IMR-90 (cell line): ENCODE data around the gene ALDH18A1. TPM values are rescaled to one million over a fixed set of nuclear protein-coding genes. Genes with fewer than 3 reads are reported as not detected.

Experiments
- ATAC-seq: fragments of 200-7000 bp; cut with Tn5 transposase; 2 replicates; pipeline ENCODE4 v1.9.1; 2020; ENCODE audit warnings: low read depth, mild to moderate bottlenecking, moderate library complexity
- BruUV-seq: library from RNA; stranded (reverse); fragments of 400-500 nt; replicated peaks from 2 replicates; lab custom pipeline; 2021; lab: Mats Ljungman, UMichigan
- CTCF ChIA-PET: fragments of 300-600 bp; formaldehyde crosslinking; extraction: SDS; loops from one replicate; lab custom pipeline; 2021; ENCODE audit warnings: antibody characterized with exemption; lab: Yijun Ruan, JAX
- POLR2A ChIA-PET: fragments of 300-600 bp; sonication (Branson Sonifier 250); formaldehyde crosslinking; loops from one replicate; lab custom pipeline; 2022; ENCODE audit warnings: antibody characterized with exemption; ENCODE audit not compliant: unreplicated experiment; lab: Charles Lee
- DNase-seq: peaks from one replicate; pipeline ENCODE4 v3.0.0; 2013
- H2AFZ ChIP-seq: replicated peaks from 2 replicates; pipeline ENCODE3; 2013; ENCODE audit warnings: low read length, mild to moderate bottlenecking; ENCODE audit not compliant: poor library complexity
- H2AK5ac ChIP-seq: 2 replicates; pipeline ENCODE4 v1.6.1; 2013; ENCODE audit warnings: low read depth, low read length, inconsistent platforms
- H2AK9ac ChIP-seq: replicated peaks from 2 replicates; pipeline ENCODE3; 2013; ENCODE audit warnings: mild to moderate bottlenecking, low read depth, low read length, moderate library complexity; ENCODE audit not compliant: poor library complexity
- H2BK120ac ChIP-seq: 2 replicates; pipeline ENCODE4 v1.6.1; 2013; ENCODE audit warnings: low read depth, low read length, inconsistent platforms
- H2BK15ac ChIP-seq: 3 replicates; pipeline ENCODE4 v1.6.1; 2013; ENCODE audit warnings: low read depth, low read length, inconsistent platforms
- H2BK20ac ChIP-seq: 2 replicates; pipeline ENCODE4 v1.6.1; 2013; ENCODE audit warnings: low read depth, mild to moderate bottlenecking, inconsistent platforms, low read length, moderate library complexity
- H2BK5ac ChIP-seq: 2 replicates; pipeline ENCODE4 v1.6.1; 2013; ENCODE audit warnings: mild to moderate bottlenecking, low read depth, low read length, inconsistent platforms; ENCODE audit not compliant: poor library complexity, severe bottlenecking
- H3K14ac ChIP-seq: replicated peaks from 2 replicates; pipeline ENCODE4 v1.6.1; 2013; ENCODE audit warnings: low read depth, low read length, inconsistent platforms
- H3K18ac ChIP-seq: 2 replicates; pipeline ENCODE4 v1.6.1; 2013; ENCODE audit warnings: low read depth, low read length, control low read depth
- H3K23ac ChIP-seq: 2 replicates; pipeline ENCODE4 v1.6.1; 2013; ENCODE audit warnings: low read depth, low read length, inconsistent platforms
- H3K27ac ChIP-seq: 2 replicates; pipeline ENCODE4 v1.5.1; 2013; ENCODE audit warnings: mild to moderate bottlenecking, control low read depth, low read length; ENCODE audit not compliant: insufficient read depth
- H3K27me3 ChIP-seq: 2 replicates; pipeline ENCODE4 v1.6.1; 2013; ENCODE audit warnings: low read length; ENCODE audit not compliant: control insufficient read depth, insufficient read depth
- H3K36me3 ChIP-seq: 2 replicates; pipeline ENCODE4 v1.6.1; 2013; ENCODE audit warnings: low read length, mixed read lengths; ENCODE audit not compliant: control insufficient read depth, insufficient read depth
- H3K4ac ChIP-seq: 2 replicates; pipeline ENCODE4 v1.6.1; 2013; ENCODE audit warnings: low read depth, low read length, inconsistent platforms
- H3K4me1 ChIP-seq: 2 replicates; pipeline ENCODE4 v1.6.1; 2013; ENCODE audit warnings: low read length, mixed read lengths; ENCODE audit not compliant: control insufficient read depth, insufficient read depth
- H3K4me2 ChIP-seq: 2 replicates; pipeline ENCODE4 v1.6.1; 2013; ENCODE audit warnings: low read depth, mild to moderate bottlenecking, control low read depth, low read length, moderate library complexity
- H3K4me3 ChIP-seq: 2 replicates; pipeline ENCODE4 v1.5.1; 2013; ENCODE audit warnings: low read depth, mild to moderate bottlenecking, control low read depth, low read length, moderate library complexity; ENCODE audit not compliant: insufficient read depth
- H3K56ac ChIP-seq: 2 replicates; pipeline ENCODE4 v1.6.1; 2013; ENCODE audit warnings: low read length, inconsistent platforms; ENCODE audit not compliant: insufficient read depth; ENCODE audit errors: extremely low read depth
- H3K79me1 ChIP-seq, 2 experiments: 2 replicates each; pipeline ENCODE4 v1.6.1; 2013; ENCODE audit warnings: low read length in 2 of 2, inconsistent platforms in 1 of 2, low read depth in 1 of 2
- H3K9ac ChIP-seq: 2 replicates; pipeline ENCODE4 v1.6.1; 2013; ENCODE audit warnings: low read depth, low read length, control low read depth
- H3K9me1 ChIP-seq: 2 replicates; pipeline ENCODE4 v1.6.1; 2013; ENCODE audit warnings: low read length, inconsistent platforms; ENCODE audit not compliant: insufficient read depth
- H3K9me3 ChIP-seq: 2 replicates; pipeline ENCODE4 v1.6.1; 2013; ENCODE audit warnings: low read length; ENCODE audit not compliant: control insufficient read depth, insufficient read depth
- H4K20me1 ChIP-seq: 2 replicates; pipeline ENCODE4 v1.6.1; 2013; ENCODE audit warnings: low read length, inconsistent platforms; ENCODE audit not compliant: insufficient read depth
- H4K5ac ChIP-seq: 2 replicates; pipeline ENCODE4 v1.6.1; 2013; ENCODE audit warnings: mild to moderate bottlenecking, low read depth, low read length, control low read depth
- H4K8ac ChIP-seq, 2 experiments: 2 replicates each; pipeline ENCODE4 v1.6.1; 2013; ENCODE audit warnings: low read depth in 2 of 2, low read length in 2 of 2, control low read depth in 1 of 2, inconsistent platforms in 1 of 2
- H4K91ac ChIP-seq: 2 replicates; pipeline ENCODE4 v1.6.1; 2013; ENCODE audit warnings: low read depth, low read length, inconsistent platforms; ENCODE audit not compliant: insufficient read depth
- BHLHE40 ChIP-seq: fragments of 150-350 bp; IDR thresholded peaks from 2 replicates; pipeline ENCODE4 v1.6.1; 2016; ENCODE audit warnings: mild to moderate bottlenecking, low read depth, low read length
- CEBPB ChIP-seq: IDR thresholded peaks from 2 replicates; pipeline ENCODE4 v1.6.1; 2012; ENCODE audit warnings: low read depth, low read length, improper control_type of control experiment
- CHD1 ChIP-seq: IDR thresholded peaks from 2 replicates; pipeline ENCODE4 v1.6.1; 2012; ENCODE audit warnings: low read depth, low read length, improper control_type of control experiment
- FOS ChIP-seq: fragments of 150-350 bp; IDR thresholded peaks from 2 replicates; pipeline ENCODE4 v1.6.1; 2016; ENCODE audit warnings: low read depth, low read length
- MAFK ChIP-seq: IDR thresholded peaks from 2 replicates; pipeline ENCODE4 v1.6.1; 2012; ENCODE audit warnings: low read depth, low read length, improper control_type of control experiment
- MAZ ChIP-seq: IDR thresholded peaks from 2 replicates; pipeline ENCODE4 v1.6.1; 2012; ENCODE audit warnings: low read depth, mild to moderate bottlenecking, low read length, improper control_type of control experiment, moderate library complexity, borderline replicate concordance
- MXI1 ChIP-seq: IDR thresholded peaks from 2 replicates; pipeline ENCODE4 v1.6.1; 2012; ENCODE audit warnings: low read depth, mild to moderate bottlenecking, low read length, moderate library complexity, borderline replicate concordance
- POLR2A ChIP-seq: IDR thresholded peaks from 2 replicates; pipeline ENCODE4 v1.6.1; 2012; ENCODE audit warnings: mild to moderate bottlenecking, low read depth, low read length
- RAD21 ChIP-seq: IDR thresholded peaks from 2 replicates; pipeline ENCODE4 v1.6.1; 2012; ENCODE audit warnings: low read length, improper control_type of control experiment
- SMC3 ChIP-seq: fragments of 150-350 bp; IDR thresholded peaks from 2 replicates; pipeline ENCODE4 v1.6.1; 2016; ENCODE audit warnings: low read depth, mild to moderate bottlenecking, antibody characterized with exemption, low read length, moderate library complexity
- WGBS, 2 experiments: methylation state at CpG; one replicate each; pipeline versions ENCODE4 v1.1.5 to v1.1.7; 2013; ENCODE audit warnings: missing lambda C conversion rate in 2 of 2; ENCODE audit not compliant: insufficient read length in 1 of 2; ENCODE audit errors: extremely low coverage in 2 of 2; 5-methylcytosine and 5-hydroxymethylcytosine counted together
- dilution Hi-C: fragments of 300-500 bp; cut with HindIII; formaldehyde crosslinking; loops from one replicate; pipeline ENCODE4 v1.14.3; 2018; ENCODE audit warnings: low sequenced_read_pairs; ENCODE audit not compliant: unreplicated experiment
- in situ Hi-C: fragments of 300-500 bp; cut with MboI; formaldehyde crosslinking; loops from 3 replicates; pipeline ENCODE4 v1.14.3; 2019; ENCODE audit warnings: low sequenced_read_pairs, inconsistent platforms, mixed read lengths
- intact Hi-C: fragments of 100-400 bp; cut with micrococcal nuclease; formaldehyde crosslinking; loops from 2 replicates; pipeline ENCODE4 v1.10.0; 2022
- polyA plus RNA-seq, 3 experiments: library from polyadenylated mRNA; depleted of rRNA; stranded (reverse); fragments of >200 nt; gene quantifications; 2 replicates each; pipeline ENCODE4 v1.2.3, GENCODE V29; 2012; ENCODE audit warnings: low replicate concordance in 1 of 3
- total RNA-seq: library from RNA; depleted of rRNA; stranded (reverse); fragments of >200 nt; gene quantifications from 2 replicates; pipeline ENCODE4 v1.2.3, GENCODE V29; 2012
- TF ChIP-seq, protein P1 (sequence below): fragments of 150-350 bp; IDR thresholded peaks from 2 replicates; pipeline ENCODE4 v1.6.1; 2017; ENCODE audit warnings: mild to moderate bottlenecking, antibody characterized with exemption, low read length, low read depth
- TF ChIP-seq, protein P2 (sequence below): conservative IDR thresholded peaks from 2 replicates; pipeline ENCODE4 v1.5.1; 2012; ENCODE audit warnings: mild to moderate bottlenecking, low read depth, low read length, improper control_type of control experiment

ALDH18A1 gene
- total and polyA plus RNA-seq, 2 of the 4 experiments (the other 2 are of a cell fraction) = 93.4 to 232 TPM

- Histone ChIP-seq H4K91ac (no peak overlapping the region), H3K4me2 (no peak overlapping the region), H3K23ac (no peak overlapping the region), H3K36me3 (no peaks in the 10 kb centered on the region), H4K8ac (no peak overlapping the region), H2BK5ac (no peak overlapping the region), H3K4ac (no peak overlapping the region), H3K79me1 (no peaks in the 10 kb centered on the region), H3K9ac (no peak overlapping the region), H3K4me3 (no peak overlapping the region), H3K56ac (no peak overlapping the region), H3K4me1 (no peaks in the 10 kb centered on the region), H3K9me3 (no peaks in the 10 kb centered on the region), H2BK20ac (no peak overlapping the region), H4K20me1 (no peaks in the 10 kb centered on the region), H3K27me3 (peaks cover 5% of the 10 kb centered on the region), H2BK15ac (no peak overlapping the region), H4K5ac (no peak overlapping the region), H3K14ac (no peak overlapping the region), H2AFZ (no peak overlapping the region), H2AK5ac (no peak overlapping the region), H2AK9ac (no peak overlapping the region), H2BK120ac (no peak overlapping the region), H3K27ac (no peak overlapping the region), H3K18ac (no peak overlapping the region), H3K9me1 (no peaks in the 10 kb centered on the region)
- DNase-seq (no peak), ATAC-seq (no peak)
- intact Hi-C loops (no loop called here), dilution Hi-C loops (no loop called here), in situ Hi-C loops (no loop called here)
- ChIA-PET CTCF (no interaction called here), POLR2A (no interaction called here)
- no peak for TF ChIP-seq FOS
- no peak for TF ChIP-seq SMC3
- TF ChIP-seq BHLHE40 = no peak
- TF ChIP-seq MXI1 = no peak
- TF ChIP-seq, protein P1, sequence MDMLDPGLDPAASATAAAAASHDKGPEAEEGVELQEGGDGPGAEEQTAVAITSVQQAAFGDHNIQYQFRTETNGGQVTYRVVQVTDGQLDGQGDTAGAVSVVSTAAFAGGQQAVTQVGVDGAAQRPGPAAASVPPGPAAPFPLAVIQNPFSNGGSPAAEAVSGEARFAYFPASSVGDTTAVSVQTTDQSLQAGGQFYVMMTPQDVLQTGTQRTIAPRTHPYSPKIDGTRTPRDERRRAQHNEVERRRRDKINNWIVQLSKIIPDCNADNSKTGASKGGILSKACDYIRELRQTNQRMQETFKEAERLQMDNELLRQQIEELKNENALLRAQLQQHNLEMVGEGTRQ = no peak
- no peak for TF ChIP-seq MAZ
- TF ChIP-seq RAD21 = no peak
- TF ChIP-seq CHD1 = no peak
- no peak for TF ChIP-seq POLR2A
- TF ChIP-seq, protein P2, sequence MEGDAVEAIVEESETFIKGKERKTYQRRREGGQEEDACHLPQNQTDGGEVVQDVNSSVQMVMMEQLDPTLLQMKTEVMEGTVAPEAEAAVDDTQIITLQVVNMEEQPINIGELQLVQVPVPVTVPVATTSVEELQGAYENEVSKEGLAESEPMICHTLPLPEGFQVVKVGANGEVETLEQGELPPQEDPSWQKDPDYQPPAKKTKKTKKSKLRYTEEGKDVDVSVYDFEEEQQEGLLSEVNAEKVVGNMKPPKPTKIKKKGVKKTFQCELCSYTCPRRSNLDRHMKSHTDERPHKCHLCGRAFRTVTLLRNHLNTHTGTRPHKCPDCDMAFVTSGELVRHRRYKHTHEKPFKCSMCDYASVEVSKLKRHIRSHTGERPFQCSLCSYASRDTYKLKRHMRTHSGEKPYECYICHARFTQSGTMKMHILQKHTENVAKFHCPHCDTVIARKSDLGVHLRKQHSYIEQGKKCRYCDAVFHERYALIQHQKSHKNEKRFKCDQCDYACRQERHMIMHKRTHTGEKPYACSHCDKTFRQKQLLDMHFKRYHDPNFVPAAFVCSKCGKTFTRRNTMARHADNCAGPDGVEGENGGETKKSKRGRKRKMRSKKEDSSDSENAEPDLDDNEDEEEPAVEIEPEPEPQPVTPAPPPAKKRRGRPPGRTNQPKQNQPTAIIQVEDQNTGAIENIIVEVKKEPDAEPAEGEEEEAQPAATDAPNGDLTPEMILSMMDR = no peak
- TF ChIP-seq MAFK = no peak
- no peak for TF ChIP-seq CEBPB
- 17% methylated on average over 1 of the region's 4 CpGs; no CpG with 5 or more reads in 1 of the 2 experiments for WGBS, 2 experiments
- no TSS peak for BruUV-seq
These were observed 85.1 kb downstream of the ALDH18A1 start for GRCh38 chr10:95571390-95571789.
